CMK (cell line): ENCODE results near the gene ZNF775.

Experiments used
- DNase-seq: peaks from one replicate; pipeline ENCODE4 v3.0.0-alpha.2; 2010; ENCODE audit warnings: low read depth

ZNF775 gene

DNA sequence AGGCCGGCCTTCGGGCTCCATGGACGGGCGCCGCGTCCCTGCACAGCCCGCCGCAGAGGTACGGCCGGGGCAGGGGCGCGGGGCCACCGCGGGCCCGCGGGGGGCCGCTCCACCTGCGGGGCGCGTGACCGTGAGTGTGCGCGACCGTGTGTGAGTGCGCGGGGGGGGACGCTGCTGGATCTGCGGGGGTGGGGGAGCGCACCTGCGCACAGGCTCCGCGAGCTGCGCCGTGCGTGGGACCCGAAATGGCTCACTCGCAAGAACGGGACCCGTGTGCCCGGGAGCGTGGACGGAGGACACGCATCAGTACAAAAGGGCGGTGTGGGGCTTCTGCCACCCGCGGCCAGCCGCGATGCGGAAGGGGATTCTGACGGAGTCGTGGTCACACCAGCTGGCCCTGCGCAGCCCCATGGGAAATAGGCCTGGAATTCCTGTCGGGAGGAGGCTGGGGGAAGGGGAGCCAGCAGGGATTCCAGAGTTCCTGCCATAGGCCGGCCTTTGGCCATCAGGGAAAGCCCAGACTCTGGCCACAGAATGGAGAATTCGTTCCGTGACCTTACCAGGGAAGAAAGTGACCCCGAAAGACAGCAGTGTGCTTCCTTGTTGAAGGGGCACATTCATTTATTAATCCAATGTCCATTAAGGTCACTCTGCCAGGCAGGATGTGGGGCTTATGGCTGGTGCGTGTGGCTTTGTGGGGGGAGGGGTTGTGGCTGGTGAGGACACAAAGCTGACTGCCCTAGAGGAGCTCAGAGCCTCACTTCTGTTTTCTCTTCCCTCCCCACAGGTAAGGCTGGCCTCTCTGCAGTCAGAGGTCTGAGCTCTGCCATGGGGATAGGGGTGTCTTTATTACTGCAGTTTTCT lies 10.0 kb upstream of the ZNF775 start:
- no peak for DNase-seq

DNA sequence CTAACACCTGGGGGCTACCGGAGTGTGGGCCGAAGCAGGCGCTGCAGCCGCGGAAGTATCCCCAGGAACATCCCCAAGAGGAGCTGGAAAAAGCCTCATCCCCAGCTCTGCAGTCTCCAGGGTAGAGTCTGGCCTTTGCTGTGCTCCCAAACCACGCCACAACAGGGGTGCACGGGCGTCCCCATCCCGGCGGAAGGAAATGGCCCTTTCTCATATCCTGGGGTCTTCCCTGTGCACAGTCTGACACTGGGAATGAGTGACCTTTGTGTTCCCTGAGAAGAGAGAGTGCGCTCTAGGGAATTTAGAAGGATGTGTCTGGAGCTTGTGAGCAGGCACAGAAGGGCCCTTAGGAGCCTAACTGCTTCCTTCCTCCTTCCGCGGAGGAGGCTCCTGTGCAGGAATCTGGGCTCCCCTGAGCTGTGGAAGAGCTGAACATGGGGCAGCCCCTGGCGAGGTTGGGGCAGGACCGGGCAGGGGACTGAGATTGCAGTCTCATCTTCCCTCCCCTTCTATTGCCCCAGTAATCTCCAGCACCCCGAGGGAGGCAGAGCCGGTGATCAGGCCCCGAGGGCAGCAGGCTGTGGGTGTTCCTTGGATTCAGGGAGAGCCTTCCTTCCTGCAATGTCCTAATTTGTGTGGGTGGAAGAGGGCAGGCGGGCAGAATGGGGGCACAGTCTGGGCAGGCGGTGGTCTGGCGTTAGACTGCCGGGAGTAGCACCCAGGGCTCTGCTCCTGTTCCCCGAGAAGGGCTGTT lies 9.2 kb upstream of the ZNF775 start:
- no peak for DNase-seq

DNA sequence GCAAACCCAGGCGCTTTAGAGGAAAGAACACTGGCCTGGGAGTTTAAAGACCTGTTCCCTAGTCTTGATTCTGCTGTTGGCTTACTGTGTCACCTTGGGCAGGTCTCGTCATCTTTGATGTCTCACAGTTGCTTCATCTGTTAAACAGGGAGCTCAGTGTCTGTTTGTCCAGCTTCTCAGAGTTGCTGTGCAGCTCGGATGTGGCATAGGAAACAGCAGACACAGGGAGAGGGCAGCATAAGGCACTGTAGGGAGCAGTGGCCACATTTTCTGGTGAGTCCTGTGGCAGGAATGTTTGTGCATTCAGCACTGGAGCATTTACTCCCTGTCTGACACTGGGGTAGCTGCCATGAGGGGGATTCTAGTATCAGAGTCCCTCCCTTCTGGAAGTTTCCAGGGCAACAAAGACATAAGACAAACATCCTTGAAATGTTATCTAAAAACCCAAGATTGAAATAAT lies 8.5 kb upstream of the ZNF775 start:
- no peak for DNase-seq

DNA sequence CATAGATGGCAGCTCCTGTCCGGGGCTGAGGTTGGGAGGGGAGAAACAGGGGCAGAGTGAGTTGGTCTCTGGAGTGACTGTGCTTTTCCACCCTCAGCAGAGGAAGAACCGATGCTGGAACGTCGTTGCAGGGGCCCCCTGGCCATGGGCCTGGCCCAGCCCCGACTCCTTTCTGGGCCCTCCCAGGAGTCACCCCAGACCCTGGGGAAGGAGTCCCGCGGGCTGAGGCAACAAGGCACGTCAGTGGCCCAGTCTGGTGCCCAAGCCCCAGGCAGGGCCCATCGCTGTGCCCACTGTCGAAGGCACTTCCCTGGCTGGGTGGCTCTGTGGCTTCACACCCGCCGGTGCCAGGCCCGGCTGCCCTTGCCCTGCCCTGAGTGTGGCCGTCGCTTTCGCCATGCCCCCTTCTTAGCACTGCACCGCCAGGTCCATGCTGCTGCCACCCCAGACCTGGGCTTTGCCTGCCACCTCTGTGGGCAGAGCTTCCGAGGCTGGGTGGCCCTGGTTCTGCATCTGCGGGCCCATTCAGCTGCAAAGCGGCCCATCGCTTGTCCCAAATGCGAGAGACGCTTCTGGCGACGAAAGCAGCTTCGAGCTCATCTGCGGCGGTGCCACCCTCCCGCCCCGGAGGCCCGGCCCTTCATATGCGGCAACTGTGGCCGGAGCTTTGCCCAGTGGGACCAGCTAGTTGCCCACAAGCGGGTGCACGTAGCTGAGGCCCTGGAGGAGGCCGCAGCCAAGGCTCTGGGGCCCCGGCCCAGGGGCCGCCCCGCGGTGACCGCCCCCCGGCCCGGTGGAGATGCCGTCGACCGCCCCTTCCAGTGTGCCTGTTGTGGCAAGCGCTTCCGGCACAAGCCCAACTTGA lies 7.8 kb upstream of the ZNF775 start:
- DNase-seq = no peak

DNA sequence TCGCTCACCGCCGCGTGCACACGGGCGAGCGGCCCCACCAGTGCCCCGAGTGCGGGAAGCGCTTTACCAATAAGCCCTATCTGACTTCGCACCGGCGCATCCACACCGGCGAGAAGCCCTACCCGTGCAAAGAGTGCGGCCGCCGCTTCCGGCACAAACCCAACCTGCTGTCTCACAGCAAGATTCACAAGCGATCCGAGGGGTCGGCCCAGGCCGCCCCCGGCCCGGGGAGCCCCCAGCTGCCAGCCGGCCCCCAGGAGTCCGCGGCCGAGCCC lies 7.2 kb upstream of the ZNF775 start:
- DNase-seq = no peak

DNA sequence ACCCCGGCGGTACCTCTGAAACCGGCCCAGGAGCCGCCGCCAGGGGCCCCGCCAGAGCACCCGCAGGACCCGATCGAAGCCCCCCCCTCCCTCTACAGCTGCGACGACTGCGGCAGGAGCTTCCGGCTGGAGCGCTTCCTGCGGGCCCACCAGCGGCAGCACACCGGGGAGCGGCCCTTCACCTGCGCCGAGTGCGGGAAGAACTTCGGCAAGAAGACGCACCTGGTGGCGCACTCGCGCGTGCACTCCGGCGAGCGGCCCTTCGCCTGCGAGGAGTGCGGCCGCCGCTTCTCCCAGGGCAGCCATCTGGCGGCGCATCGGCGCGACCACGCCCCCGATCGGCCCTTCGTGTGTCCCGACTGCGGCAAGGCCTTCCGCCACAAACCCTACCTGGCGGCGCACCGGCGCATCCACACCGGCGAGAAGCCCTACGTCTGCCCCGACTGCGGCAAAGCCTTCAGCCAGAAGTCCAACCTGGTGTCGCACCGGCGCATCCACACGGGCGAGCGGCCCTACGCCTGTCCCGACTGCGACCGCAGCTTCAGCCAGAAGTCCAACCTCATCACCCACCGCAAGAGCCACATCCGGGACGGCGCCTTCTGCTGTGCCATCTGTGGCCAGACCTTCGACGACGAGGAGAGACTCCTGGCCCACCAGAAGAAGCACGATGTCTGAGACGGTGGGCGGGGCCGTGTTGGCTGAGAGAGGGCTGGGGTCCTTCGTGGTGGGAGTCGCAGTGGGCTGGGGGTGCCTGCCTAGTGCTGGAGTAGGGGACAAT lies 6.7 kb upstream of the ZNF775 start:
- DNase-seq = no peak

DNA sequence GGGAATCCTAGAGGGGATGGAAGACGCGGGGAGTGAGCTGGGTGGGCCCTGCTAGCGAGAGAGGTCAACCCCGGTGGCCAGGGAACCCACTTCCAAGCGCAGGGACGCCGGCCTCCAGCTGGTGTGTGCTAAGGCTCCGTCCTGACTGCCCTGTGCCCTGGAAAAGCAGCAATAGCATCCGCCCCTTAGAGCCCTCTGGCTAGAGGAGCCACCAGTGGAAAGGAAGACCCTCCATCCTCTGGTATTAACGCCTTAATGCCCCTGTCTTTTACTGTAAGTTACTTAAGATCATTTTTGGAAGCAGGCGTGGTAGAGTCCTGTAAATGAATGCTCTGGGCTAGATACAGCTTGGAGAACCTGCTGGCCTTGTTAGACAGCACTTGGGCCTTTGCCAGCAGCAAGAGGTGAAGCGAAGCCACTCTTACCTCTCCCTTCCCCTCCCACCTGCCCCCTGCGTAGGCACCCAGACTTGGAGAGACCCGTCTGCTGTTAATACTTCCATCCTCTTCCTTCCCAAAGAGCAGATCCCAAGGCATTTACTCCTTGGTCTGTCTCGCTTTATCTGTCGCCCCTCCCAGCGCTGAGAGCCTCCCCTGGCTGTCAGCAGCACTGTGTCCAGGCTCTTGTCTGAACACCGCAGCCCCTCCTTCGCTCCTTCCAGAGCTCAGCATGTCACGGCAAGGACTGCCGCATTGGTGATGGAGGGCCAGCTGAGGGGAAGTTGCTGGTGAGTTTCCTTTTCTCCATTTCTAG lies 5.9 kb upstream of the ZNF775 start:
- DNase-seq = no peak

DNA sequence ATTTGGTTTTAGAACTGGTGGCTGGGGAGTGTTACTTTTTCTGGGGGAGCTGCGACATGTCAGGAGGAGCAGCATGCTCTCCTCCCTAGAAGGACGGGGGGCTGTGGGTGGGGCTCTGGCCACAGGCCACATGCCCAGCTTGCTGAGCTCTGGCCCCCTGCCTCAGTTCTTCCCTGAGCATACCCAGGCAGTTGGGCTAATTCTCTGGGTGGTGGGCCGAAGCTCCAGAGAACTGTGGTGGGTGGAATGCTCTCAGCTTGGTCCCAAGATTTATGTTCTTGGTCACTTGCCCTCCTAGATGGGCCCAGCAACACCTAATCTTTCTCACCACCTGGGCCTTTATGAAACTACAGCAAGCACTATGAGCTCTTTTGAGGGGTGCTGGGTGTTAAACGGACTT lies 5.1 kb upstream of the ZNF775 start:
- no peak for DNase-seq

DNA sequence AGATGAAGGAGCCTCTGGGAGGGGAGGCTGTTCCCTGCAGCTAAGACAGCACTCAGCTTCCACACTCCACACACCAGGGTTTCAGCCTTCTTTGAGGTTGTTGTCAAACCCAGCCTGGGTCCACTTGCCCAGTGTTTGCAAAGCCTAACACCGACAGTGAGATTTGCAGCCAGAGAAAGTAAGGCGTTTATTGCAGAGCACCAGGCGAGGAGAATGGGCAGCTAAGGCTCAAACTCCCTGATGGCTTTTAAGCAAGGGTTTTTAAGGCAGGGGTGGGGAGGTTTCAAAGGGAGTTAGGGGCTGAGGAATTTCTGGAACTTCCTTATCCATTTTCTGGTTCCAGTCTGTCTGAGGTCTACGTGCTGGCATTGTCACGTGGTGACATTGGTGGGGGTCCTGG lies 4.7 kb upstream of the ZNF775 start:
- DNase-seq = no peak

DNA sequence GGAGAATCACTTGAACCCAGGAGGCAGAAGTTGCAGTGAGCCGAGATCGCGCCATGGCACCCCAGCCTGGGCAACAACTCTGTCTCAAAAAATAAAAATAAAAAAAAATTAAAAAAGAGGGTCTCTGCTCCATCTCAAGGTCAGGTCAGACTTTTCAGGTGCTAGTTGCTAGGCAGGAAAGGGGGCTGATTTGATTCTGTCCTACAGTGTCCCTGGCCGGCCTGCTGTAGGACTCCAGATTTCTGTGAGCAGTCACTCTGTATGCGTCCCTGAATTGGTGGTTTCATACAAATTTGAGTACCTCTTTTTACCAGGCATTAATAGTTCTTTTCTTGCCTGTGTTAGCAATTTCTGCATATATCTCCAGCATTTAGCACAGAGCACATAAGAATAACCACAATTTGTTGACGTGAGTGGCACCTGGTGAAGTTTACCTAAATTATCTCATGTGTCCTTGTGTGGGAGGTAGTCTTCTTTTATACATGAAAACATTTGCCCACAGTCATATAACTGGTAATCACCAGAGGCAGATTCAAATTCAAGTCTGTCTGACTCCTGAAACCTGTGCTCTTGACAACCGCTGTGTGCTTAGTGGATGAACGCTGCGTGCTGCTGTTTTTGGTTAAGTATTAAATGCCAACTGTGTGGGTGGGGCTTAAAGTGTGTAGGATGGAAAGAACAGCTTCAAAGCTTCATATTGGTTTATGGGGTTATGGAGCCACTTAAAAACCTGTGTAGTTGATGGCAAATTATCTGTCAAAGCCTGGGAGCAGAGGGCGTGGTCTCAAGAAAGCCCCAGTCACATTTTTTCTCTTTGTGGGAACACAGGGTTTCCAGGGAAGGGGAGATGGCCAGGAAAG lies 3.2 kb upstream of the ZNF775 start:
- no peak for DNase-seq

DNA sequence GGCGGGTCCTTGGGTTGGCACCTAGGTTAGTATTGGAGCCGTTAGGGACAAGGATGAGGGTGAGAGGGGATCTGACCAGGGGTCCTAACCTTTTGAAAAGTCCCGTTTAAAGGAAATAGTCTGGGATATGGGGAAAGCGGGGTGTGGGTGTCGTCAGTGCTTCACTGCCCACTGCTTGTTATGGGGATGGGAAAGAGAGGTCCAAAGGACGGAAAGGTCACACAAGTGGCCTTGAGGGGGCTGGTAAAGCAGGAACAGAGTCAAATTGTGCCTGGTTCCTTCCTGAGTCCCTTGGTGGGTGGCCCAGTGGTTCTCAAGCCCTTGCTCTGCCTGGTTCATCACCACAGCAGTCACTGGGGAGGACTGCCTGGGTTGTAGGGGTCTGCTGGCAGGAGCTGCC lies 2.6 kb upstream of the ZNF775 start:
- no peak for DNase-seq

DNA sequence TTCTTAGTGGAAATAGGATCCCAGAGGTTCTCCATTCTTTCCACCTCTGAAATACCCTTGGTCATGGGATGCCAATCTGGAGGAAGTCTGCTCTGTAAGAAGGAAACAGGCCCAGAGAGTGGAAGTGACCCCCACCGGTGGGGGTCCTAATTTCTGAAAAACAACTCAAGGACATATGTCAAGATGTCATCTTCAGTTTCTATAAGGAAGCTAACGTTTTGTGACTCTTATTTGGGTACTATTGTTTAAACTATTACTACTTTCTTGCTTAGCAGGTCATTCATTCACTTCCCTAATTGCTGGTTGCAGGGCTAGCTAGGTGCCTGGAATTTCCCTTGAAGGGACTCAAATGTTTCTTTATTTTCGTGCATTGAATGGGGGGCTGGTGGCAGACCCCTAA lies 1.9 kb upstream of the ZNF775 start:
- DNase-seq = no peak

DNA sequence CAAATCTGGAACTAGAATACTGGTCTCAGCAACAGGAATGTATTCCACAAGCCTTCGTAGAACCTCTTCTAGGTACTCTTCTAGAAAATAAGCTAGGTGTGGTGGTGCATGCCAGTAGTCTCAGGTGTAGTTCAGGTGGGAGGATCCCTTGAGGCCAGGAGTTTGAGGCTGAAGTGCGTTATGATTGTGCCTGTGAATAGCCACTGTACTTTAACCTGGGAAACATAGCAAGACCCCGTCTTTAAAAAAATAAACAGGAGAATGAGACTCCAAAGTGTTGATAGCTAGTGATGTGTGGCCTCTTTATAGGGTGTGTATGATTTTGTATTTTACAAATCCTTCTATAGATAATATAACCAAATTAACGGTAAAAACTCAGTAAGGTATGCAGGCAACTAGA lies 1.5 kb upstream of the ZNF775 start:
- no peak for DNase-seq

DNA sequence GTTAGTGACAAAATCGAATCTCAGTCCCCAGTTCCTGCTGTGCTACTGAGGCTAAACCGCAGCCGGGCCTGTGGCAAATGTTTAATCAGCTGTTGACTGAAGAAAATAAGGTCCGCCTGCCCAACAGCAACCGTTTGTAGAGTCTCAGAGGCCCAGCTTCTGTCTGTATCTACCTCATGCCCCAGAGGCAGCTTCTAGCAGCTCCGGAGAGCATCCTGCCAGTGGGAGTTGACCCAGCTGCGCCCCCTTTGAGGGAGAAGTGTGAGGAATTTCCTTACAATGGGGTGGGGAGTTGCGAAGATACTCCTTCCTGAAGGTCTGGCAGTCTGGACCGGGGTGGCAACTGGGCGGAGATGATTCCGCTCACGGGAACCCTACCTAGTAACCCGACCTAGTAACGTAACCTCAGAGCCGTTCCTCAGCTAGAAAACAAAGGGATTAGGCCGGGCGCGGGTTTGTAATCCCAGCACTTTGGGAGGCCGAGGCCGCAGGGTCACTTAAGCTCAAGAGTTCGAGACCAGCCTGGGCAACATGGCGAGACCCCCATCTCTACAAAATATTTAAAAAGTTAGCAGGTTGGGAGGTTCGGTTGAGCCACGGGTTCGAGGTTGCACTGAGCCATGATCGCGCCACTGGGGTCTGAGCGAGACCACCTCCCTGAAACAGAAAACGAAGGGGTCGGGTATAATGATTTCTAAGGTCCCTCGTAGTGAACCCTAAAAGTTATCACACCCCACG lies 846 bp upstream of the ZNF775 start:
- peak; percentile 57 for DNase-seq

DNA sequence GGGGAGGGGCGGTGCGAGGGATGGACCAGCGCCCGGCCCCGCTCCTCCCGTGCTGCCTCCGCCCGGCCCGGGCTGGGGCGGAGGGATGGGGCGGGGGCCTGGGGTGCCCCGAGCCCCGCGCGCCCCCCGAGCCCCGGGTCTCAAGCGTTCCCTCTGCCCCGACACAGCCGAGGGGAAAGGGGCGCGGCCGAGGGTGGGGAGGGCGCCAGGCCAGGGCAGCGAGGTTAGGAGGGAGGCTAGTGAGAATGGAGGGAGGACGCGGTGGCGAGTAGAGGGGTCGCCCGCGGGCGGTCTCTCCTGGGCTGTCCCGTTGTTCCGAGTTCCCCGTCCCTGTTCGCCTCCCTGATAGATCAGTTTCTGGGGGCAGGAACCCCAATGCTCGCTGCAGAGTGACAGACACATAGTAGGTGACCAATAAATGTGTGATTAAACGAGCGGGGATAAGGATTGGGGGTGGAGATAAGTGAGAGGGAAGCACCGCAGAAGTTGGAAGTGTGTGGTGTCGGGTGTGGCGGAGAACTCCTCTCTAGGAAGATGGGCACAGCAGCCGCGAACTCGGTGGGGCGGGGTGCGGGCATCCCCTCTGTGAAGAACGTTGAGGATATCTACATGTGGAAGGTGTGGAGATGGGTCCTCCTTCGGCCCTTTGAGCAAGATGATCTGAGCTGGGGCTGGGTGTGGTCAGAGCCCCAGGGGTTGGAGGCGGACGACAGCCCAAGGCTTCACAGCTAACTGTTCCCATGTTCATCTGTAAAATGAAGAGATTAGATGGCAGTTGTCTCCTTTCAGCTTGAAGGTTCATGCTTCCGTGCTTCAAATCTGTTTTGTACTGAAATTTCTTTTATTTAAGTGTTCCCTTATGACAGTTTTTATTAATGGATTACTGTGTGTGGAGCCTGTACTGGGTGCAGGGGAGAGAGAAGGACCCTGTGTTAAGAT lies 580 bp downstream of the ZNF775 start:
- DNase-seq = no peak

DNA sequence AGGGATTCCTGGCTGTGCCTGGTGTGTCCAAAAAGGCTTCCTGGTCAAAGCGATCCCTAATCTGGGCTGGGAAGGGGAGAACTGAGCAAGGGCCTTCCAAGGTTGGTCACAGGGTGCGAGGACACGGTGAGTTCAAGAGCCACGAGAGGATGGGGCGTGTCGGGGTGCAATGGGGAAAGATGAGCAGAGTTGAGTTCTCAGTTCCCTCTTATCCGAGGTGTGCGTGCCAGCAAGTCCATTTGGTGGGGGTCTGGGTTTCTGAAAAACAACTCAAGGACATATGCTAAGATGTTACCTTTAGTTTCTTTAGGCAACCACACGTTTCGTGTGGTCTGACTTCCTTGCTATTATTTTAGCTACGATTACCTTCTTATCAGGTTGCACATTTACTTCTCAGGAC lies 1.3 kb downstream of the ZNF775 start:
- no peak for DNase-seq

DNA sequence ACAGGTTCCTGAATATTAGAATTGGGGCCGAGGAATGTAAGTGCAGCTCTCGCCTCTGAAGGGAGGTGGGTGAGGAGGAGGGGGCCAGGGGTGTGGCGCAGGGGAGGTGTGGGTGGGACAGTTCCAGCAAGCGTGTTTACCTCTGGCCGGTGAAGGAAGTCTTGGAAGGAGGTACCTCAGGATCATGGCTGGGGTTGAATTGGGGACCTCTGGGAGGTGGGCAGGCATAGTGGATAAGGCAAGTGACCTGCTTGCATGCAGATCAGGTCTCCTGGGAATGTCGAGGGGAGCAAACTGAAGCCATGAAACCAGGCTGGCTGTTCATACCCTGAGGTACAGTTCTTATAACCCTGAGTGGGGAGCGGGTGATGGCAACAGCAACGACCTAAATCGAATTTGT lies 2.0 kb downstream of the ZNF775 start:
- DNase-seq = no peak

DNA sequence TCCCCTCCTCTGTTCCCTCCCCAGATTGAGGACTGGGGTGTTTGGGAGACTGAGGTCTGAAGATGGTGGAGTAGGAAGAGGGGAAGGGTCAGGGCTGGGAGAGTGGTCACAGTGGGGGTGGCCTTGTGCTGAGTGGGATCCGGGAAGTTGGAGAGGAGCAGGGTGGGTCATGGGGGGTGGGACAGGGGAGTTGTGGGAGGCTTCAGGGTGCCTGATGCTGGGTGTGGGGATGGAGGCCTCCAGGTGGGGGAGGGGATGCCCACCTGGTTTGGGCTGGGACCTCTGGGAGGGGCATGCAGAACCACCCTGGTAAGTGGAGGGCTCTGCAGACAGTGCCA lies 2.6 kb downstream of the ZNF775 start:
- no peak for DNase-seq
